Measurements from ENCODE around the gene SLC25A21. TPM values are rescaled to one million over a fixed set of nuclear protein-coding genes. Genes with fewer than 3 reads are reported as not detected.

Gene SLC25A21
- polyA plus RNA-seq, 2 of the 4 experiments (the other 2 are of a cell fraction), result 0.68 to 1.4 TPM

GRCh38 chr14:36845356-36846012 is 326.9 kb downstream of the SLC25A21 start:
- Histone ChIP-seq H3K4me3 (no peak overlapping the region), H3K27ac (no peak overlapping the region), H3K4me1 (no peaks in the 10 kb centered on the region), H3K9me3 (no peaks in the 10 kb centered on the region), H3K4me2 (no peak overlapping the region)
- ChIA-PET CTCF (no interaction called here), POLR2A (no interaction called here)
- FAIRE-seq (no peak), DNase-seq (ENCODE audit: low read depth in 1 of 2, low spot score in 1 of 2) (no peak), ATAC-seq (no peak)
- 68% methylated on average over 5 of the region's 5 CpGs for WGBS (ENCODE audit: missing lambda C conversion rate)
- TF ChIP-seq, protein P1, sequence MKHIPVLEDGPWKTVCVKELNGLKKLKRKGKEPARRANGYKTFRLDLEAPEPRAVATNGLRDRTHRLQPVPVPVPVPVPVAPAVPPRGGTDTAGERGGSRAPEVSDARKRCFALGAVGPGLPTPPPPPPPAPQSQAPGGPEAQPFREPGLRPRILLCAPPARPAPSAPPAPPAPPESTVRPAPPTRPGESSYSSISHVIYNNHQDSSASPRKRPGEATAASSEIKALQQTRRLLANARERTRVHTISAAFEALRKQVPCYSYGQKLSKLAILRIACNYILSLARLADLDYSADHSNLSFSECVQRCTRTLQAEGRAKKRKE (CRISPR knock-in tag; IDR thresholded peaks at IDR 0.05; ENCODE audit: low read depth), result no peak
- TF ChIP-seq RNF2 (IDR thresholded peaks at IDR 0.05; ENCODE audit: borderline replicate concordance, low read depth), result no peak

GRCh38 chr14:36844443-36845195 is 327.8 kb downstream of the SLC25A21 start:
- H3K27ac ChIP-seq, result no peak overlapping the region
- 76% methylated on average over 6 of the region's 6 CpGs for WGBS (ENCODE audit: missing lambda C conversion rate)
- TF ChIP-seq NFE2L2 (conservative IDR thresholded peaks at IDR 0.05; ENCODE audit: low read length) (no peak), POLR2A (IDR thresholded peaks at IDR 0.05; ENCODE audit: low read length) (no peak), FOXS1 (CRISPR knock-in tag; IDR thresholded peaks at IDR 0.05) (no peak), NPAS2 (CRISPR knock-in tag; IDR thresholded peaks at IDR 0.05; ENCODE audit: borderline replicate concordance) (no peak), RCOR1 (IDR thresholded peaks at IDR 0.05; ENCODE audit: low read depth, low read length) (no peak), JUN (IDR thresholded peaks at IDR 0.05) (no peak), ZC3H11A (IDR thresholded peaks at IDR 0.05) (no peak), ZFP36 (IDR thresholded peaks at IDR 0.05; ENCODE audit: borderline replicate concordance, partially characterized antibody) (no peak), HMGXB4 (CRISPR knock-in tag; IDR thresholded peaks at IDR 0.05; ENCODE audit: borderline replicate concordance) (no peak), CBX8 (IDR thresholded peaks at IDR 0.05) (no peak), RAD21 (conservative IDR thresholded peaks at IDR 0.05 in 1 of 2, IDR thresholded peaks at IDR 0.05 in 1 of 2) (no peak), REST (IDR thresholded peaks at IDR 0.05) (no peak), HDAC2 (IDR thresholded peaks at IDR 0.05) (no peak)
- TF ChIP-seq, protein P2, sequence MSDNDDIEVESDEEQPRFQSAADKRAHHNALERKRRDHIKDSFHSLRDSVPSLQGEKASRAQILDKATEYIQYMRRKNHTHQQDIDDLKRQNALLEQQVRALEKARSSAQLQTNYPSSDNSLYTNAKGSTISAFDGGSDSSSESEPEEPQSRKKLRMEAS (IDR thresholded peaks at IDR 0.05), result no peak
- TF ChIP-seq, protein P3, sequence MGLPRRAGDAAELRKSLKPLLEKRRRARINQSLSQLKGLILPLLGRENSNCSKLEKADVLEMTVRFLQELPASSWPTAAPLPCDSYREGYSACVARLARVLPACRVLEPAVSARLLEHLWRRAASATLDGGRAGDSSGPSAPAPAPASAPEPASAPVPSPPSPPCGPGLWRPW (IDR thresholded peaks at IDR 0.05), result no peak
- FAIRE-seq, result no peak
- no peaks in the 10 kb centered on the region for H3K4me1 ChIP-seq
- POLR2A ChIA-PET, result no interaction called here
- ATAC-seq, result no peak
- no peak overlapping the region for H3K4me2 ChIP-seq
- no peak overlapping the region for H3K4me3 ChIP-seq
- DNase-seq (ENCODE audit: low read depth in 1 of 2, low spot score in 1 of 2), result no peak
- H3K9me3 ChIP-seq, result no peaks in the 10 kb centered on the region
- CTCF ChIA-PET, result no interaction called here
